ENCODE results near the gene PDE4D.

Gene PDE4D

GRCh38 chr5:59568161-59568560, 325.4 kb downstream of the PDE4D start:
- Histone ChIP-seq H3K4me1 (ENCODE audit: control insufficient read depth, insufficient read depth, low read length, poor library complexity, severe bottlenecking) (peaks cover 5% of the 10 kb centered on the region), H3K36me3 (ENCODE audit: control insufficient read depth, insufficient read depth, low read length) (no peaks in the 10 kb centered on the region), H3K4me3 (ENCODE audit: extremely low read depth, insufficient read depth, low read length, poor library complexity, severe bottlenecking) (no peak overlapping the region), H3K27ac (ENCODE audit: low read depth, low read length, severe bottlenecking) (no peak overlapping the region), H3K9me3 (ENCODE audit: control insufficient read depth, low read length) (no peaks in the 10 kb centered on the region)
- no CpG with 5 or more reads among the region's 2 CpGs for WGBS, 2 experiments (ENCODE audit: insufficient coverage in 2 of 2)

- Histone ChIP-seq H3K27ac (ENCODE audit: low read depth, low read length, severe bottlenecking) (no peak overlapping the region), H3K4me3 (ENCODE audit: extremely low read depth, insufficient read depth, low read length, poor library complexity, severe bottlenecking) (no peak overlapping the region), H3K9me3 (ENCODE audit: control insufficient read depth, low read length) (no peaks in the 10 kb centered on the region), H3K36me3 (ENCODE audit: control insufficient read depth, insufficient read depth, low read length) (no peaks in the 10 kb centered on the region), H3K4me1 (ENCODE audit: control insufficient read depth, insufficient read depth, low read length, poor library complexity, severe bottlenecking) (peaks cover 16% of the 10 kb centered on the region)
- WGBS, 2 experiments (ENCODE audit: insufficient coverage in 2 of 2) = 100% methylated on average over 1 of the region's 2 CpGs
Measured at GRCh38 chr5:59565551-59565950, 328.0 kb downstream of the PDE4D start.

- H3K4me1 ChIP-seq (ENCODE audit: control insufficient read depth, insufficient read depth, low read length, poor library complexity, severe bottlenecking) = peaks cover 16% of the 10 kb centered on the region
- H3K9me3 ChIP-seq (ENCODE audit: control insufficient read depth, low read length) = no peaks in the 10 kb centered on the region
- WGBS, 2 experiments (ENCODE audit: insufficient coverage in 2 of 2) = 88 to 90% methylated on average over 1 of the region's 1 CpG
- H3K36me3 ChIP-seq (ENCODE audit: control insufficient read depth, insufficient read depth, low read length) = no peaks in the 10 kb centered on the region
- H3K4me3 ChIP-seq (ENCODE audit: extremely low read depth, insufficient read depth, low read length, poor library complexity, severe bottlenecking) = no peak overlapping the region
- no peak overlapping the region for H3K27ac ChIP-seq (ENCODE audit: low read depth, low read length, severe bottlenecking)
Measured at GRCh38 chr5:59564895-59565294, 328.6 kb downstream of the PDE4D start.

GRCh38 chr5:59562756-59563389, 330.7 kb downstream of the PDE4D start:
- Histone ChIP-seq H3K4me3 (ENCODE audit: extremely low read depth, insufficient read depth, low read length, poor library complexity, severe bottlenecking) (no peak overlapping the region), H3K9me3 (ENCODE audit: control insufficient read depth, low read length) (no peaks in the 10 kb centered on the region), H3K4me1 (ENCODE audit: control insufficient read depth, insufficient read depth, low read length, poor library complexity, severe bottlenecking) (peaks cover 23% of the 10 kb centered on the region), H3K36me3 (ENCODE audit: control insufficient read depth, insufficient read depth, low read length) (no peaks in the 10 kb centered on the region), H3K27ac (ENCODE audit: low read depth, low read length, severe bottlenecking) (peak overlapping the region; percentile 65)
- 42 to 60% methylated on average over 1 to 2 of the region's 3 CpGs for WGBS, 2 experiments (ENCODE audit: insufficient coverage in 2 of 2)

- 70 to 90% methylated on average over 1 to 2 of the region's 2 CpGs for WGBS, 2 experiments (ENCODE audit: insufficient coverage in 2 of 2)
- Histone ChIP-seq H3K4me3 (ENCODE audit: extremely low read depth, insufficient read depth, low read length, poor library complexity, severe bottlenecking) (no peak overlapping the region), H3K4me1 (ENCODE audit: control insufficient read depth, insufficient read depth, low read length, poor library complexity, severe bottlenecking) (peaks cover 23% of the 10 kb centered on the region), H3K36me3 (ENCODE audit: control insufficient read depth, insufficient read depth, low read length) (no peaks in the 10 kb centered on the region), H3K9me3 (ENCODE audit: control insufficient read depth, low read length) (no peaks in the 10 kb centered on the region), H3K27ac (ENCODE audit: low read depth, low read length, severe bottlenecking) (no peak overlapping the region)
Measured at GRCh38 chr5:59560553-59560952, 333.0 kb downstream of the PDE4D start.

GRCh38 chr5:59559847-59560246, 333.7 kb downstream of the PDE4D start:
- Histone ChIP-seq H3K36me3 (ENCODE audit: control insufficient read depth, insufficient read depth, low read length) (no peaks in the 10 kb centered on the region), H3K4me3 (ENCODE audit: extremely low read depth, insufficient read depth, low read length, poor library complexity, severe bottlenecking) (no peak overlapping the region), H3K27ac (ENCODE audit: low read depth, low read length, severe bottlenecking) (no peak overlapping the region), H3K4me1 (ENCODE audit: control insufficient read depth, insufficient read depth, low read length, poor library complexity, severe bottlenecking) (peaks cover 23% of the 10 kb centered on the region), H3K9me3 (ENCODE audit: control insufficient read depth, low read length) (no peaks in the 10 kb centered on the region)
- 80 to 86% methylated on average over 1 of the region's 4 CpGs for WGBS, 2 experiments (ENCODE audit: insufficient coverage in 2 of 2)

GRCh38 chr5:59559323-59559722, 334.2 kb downstream of the PDE4D start:
- no peaks in the 10 kb centered on the region for H3K36me3 ChIP-seq (ENCODE audit: control insufficient read depth, insufficient read depth, low read length)
- WGBS, 2 experiments (ENCODE audit: insufficient coverage in 2 of 2) = 79% methylated on average over 2 of the region's 3 CpGs; no CpG with 5 or more reads in 1 of the 2 experiments
- no peak overlapping the region for H3K27ac ChIP-seq (ENCODE audit: low read depth, low read length, severe bottlenecking)
- H3K4me3 ChIP-seq (ENCODE audit: extremely low read depth, insufficient read depth, low read length, poor library complexity, severe bottlenecking) = no peak overlapping the region
- H3K4me1 ChIP-seq (ENCODE audit: control insufficient read depth, insufficient read depth, low read length, poor library complexity, severe bottlenecking) = peaks cover 23% of the 10 kb centered on the region
- H3K9me3 ChIP-seq (ENCODE audit: control insufficient read depth, low read length) = no peaks in the 10 kb centered on the region

- Histone ChIP-seq H3K9me3 (ENCODE audit: control insufficient read depth, low read length) (no peaks in the 10 kb centered on the region), H3K4me1 (ENCODE audit: control insufficient read depth, insufficient read depth, low read length, poor library complexity, severe bottlenecking) (peaks cover 21% of the 10 kb centered on the region), H3K4me3 (ENCODE audit: extremely low read depth, insufficient read depth, low read length, poor library complexity, severe bottlenecking) (no peak overlapping the region), H3K27ac (ENCODE audit: low read depth, low read length, severe bottlenecking) (no peak overlapping the region), H3K36me3 (ENCODE audit: control insufficient read depth, insufficient read depth, low read length) (no peaks in the 10 kb centered on the region)
- no CpG with 5 or more reads among the region's 1 CpG for WGBS, 2 experiments (ENCODE audit: insufficient coverage in 2 of 2)
Measured at GRCh38 chr5:59558501-59558900, 335.0 kb downstream of the PDE4D start.

GRCh38 chr5:59557572-59557971, 336.0 kb downstream of the PDE4D start:
- Histone ChIP-seq H3K36me3 (ENCODE audit: control insufficient read depth, insufficient read depth, low read length) (no peaks in the 10 kb centered on the region), H3K27ac (ENCODE audit: low read depth, low read length, severe bottlenecking) (no peak overlapping the region), H3K4me3 (ENCODE audit: extremely low read depth, insufficient read depth, low read length, poor library complexity, severe bottlenecking) (no peak overlapping the region), H3K4me1 (ENCODE audit: control insufficient read depth, insufficient read depth, low read length, poor library complexity, severe bottlenecking) (peaks cover 12% of the 10 kb centered on the region), H3K9me3 (ENCODE audit: control insufficient read depth, low read length) (no peaks in the 10 kb centered on the region)

- 84 to 100% methylated on average over 2 of the region's 3 CpGs for WGBS, 2 experiments (ENCODE audit: insufficient coverage in 2 of 2)
- Histone ChIP-seq H3K4me1 (ENCODE audit: control insufficient read depth, insufficient read depth, low read length, poor library complexity, severe bottlenecking) (peaks cover 7% of the 10 kb centered on the region), H3K4me3 (ENCODE audit: extremely low read depth, insufficient read depth, low read length, poor library complexity, severe bottlenecking) (no peak overlapping the region), H3K27ac (ENCODE audit: low read depth, low read length, severe bottlenecking) (no peak overlapping the region), H3K9me3 (ENCODE audit: control insufficient read depth, low read length) (no peaks in the 10 kb centered on the region), H3K36me3 (ENCODE audit: control insufficient read depth, insufficient read depth, low read length) (no peaks in the 10 kb centered on the region)
Measured at GRCh38 chr5:59555596-59555995, 337.9 kb downstream of the PDE4D start.

GRCh38 chr5:59554501-59554900, 339.0 kb downstream of the PDE4D start:
- H3K9me3 ChIP-seq (ENCODE audit: control insufficient read depth, low read length) = no peaks in the 10 kb centered on the region
- no peak overlapping the region for H3K27ac ChIP-seq (ENCODE audit: low read depth, low read length, severe bottlenecking)
- WGBS, 2 experiments (ENCODE audit: insufficient coverage in 2 of 2) = 88 to 90% methylated on average over 1 to 3 of the region's 4 CpGs
- no peaks in the 10 kb centered on the region for H3K36me3 ChIP-seq (ENCODE audit: control insufficient read depth, insufficient read depth, low read length)
- no peak overlapping the region for H3K4me3 ChIP-seq (ENCODE audit: extremely low read depth, insufficient read depth, low read length, poor library complexity, severe bottlenecking)
- peaks cover 7% of the 10 kb centered on the region for H3K4me1 ChIP-seq (ENCODE audit: control insufficient read depth, insufficient read depth, low read length, poor library complexity, severe bottlenecking)
